ENCODE results near the gene NTHL1.

Gene NTHL1

GRCh38 chr16:2007081-2007836 is 40.4 kb downstream of the NTHL1 start:
- DNase-seq: no peak

- no peak for DNase-seq
These were observed 41.3 kb downstream of the NTHL1 start for GRCh38 chr16:2006317-2006716.

GRCh38 chr16:2005646-2006045 is 42.0 kb downstream of the NTHL1 start:
- no peak for DNase-seq

- DNase-seq: no peak
These were observed 42.7 kb downstream of the NTHL1 start for GRCh38 chr16:2004795-2005517.

GRCh38 chr16:2003827-2004641 is 43.6 kb downstream of the NTHL1 start:
- DNase-seq: peak; percentile 95

GRCh38 chr16:2003231-2003826 is 44.3 kb downstream of the NTHL1 start:
- DNase-seq: no peak

GRCh38 chr16:2002406-2003230 is 45.0 kb downstream of the NTHL1 start:
- no peak for DNase-seq

- DNase-seq: no peak
These were observed 45.9 kb downstream of the NTHL1 start for GRCh38 chr16:2001456-2002355.

- no peak for DNase-seq
These were observed 46.6 kb downstream of the NTHL1 start for GRCh38 chr16:2001035-2001434.

GRCh38 chr16:1999866-2000514 is 47.6 kb downstream of the NTHL1 start:
- DNase-seq: no peak

- no peak for DNase-seq
These were observed 48.5 kb downstream of the NTHL1 start for GRCh38 chr16:1998852-1999801.

GRCh38 chr16:1998360-1998835 is 49.2 kb downstream of the NTHL1 start:
- no peak for DNase-seq

GRCh38 chr16:1997494-1998359 is 49.9 kb downstream of the NTHL1 start:
- no peak for DNase-seq

GRCh38 chr16:1993731-1994131 is 53.9 kb downstream of the NTHL1 start:
- DNase-seq: peak; percentile 38

GRCh38 chr16:1992704-1993317 is 54.8 kb downstream of the NTHL1 start:
- DNase-seq: no peak

GRCh38 chr16:1991948-1992703 is 55.5 kb downstream of the NTHL1 start:
- peak; percentile 97 for DNase-seq

- DNase-seq: no peak
These were observed 56.1 kb downstream of the NTHL1 start for GRCh38 chr16:1991588-1991947.
